ENCODE data around the gene SLC41A3. TPM values are rescaled to one million over a fixed set of nuclear protein-coding genes. Genes with fewer than 3 reads are reported as not detected.

SLC41A3 gene
- total and polyA plus RNA-seq, 2 of the 8 experiments (the other 6 are each of a cell fraction or from before 2014, with no cell fraction given) = 30.2 to 56.4 TPM

GRCh38 chr3:126021702-126022101 is 62.2 kb downstream of the SLC41A3 start:
- Histone ChIP-seq H3K27me3 (replicated peaks in 1 of 4; ENCODE audit: control insufficient read depth in 3 of 4, extremely low read depth in 1 of 4, insufficient read depth in 3 of 4, low read length in 3 of 4) (no peaks in the 10 kb centered on the region), H3K4me3 (ENCODE audit: extremely low read depth in 1 of 4, insufficient read depth in 2 of 4, low read depth in 3 of 4, low read length in 4 of 4) (no peak overlapping the region; a peak in 1 of 8 replicates), H3K56ac (replicated peaks; ENCODE audit: insufficient read length, low read depth, low read length) (no peak overlapping the region), H2BK12ac (ENCODE audit: low read depth, low read length) (no peak overlapping the region), H2BK120ac (replicated peaks; ENCODE audit: low read depth, low read length) (no peak overlapping the region), H4K8ac (ENCODE audit: extremely low read depth, insufficient read depth, low read length) (no peak overlapping the region), H2BK15ac (ENCODE audit: low read length) (no peak overlapping the region), H3K14ac (ENCODE audit: insufficient read length) (no peak overlapping the region), H3K79me1 (ENCODE audit: low read depth, low read length) (no peaks in the 10 kb centered on the region), H3K36me3 (ENCODE audit: control insufficient read depth in 2 of 4, insufficient read depth in 4 of 4, low read length in 3 of 4) (no peaks in the 10 kb centered on the region), H2BK5ac (ENCODE audit: low read depth, low read length) (no peak overlapping the region; the same call in 1 of the 2 replicates), H3K4me2 (ENCODE audit: insufficient read depth in 1 of 2, low read depth in 2 of 2, low read length in 2 of 2) (peak overlapping the region; percentile 27 to 59), H3K79me2 (ENCODE audit: control insufficient read depth in 1 of 2, insufficient read depth in 2 of 2, low read length in 2 of 2) (no peaks in the 10 kb centered on the region), H3K23me2 (ENCODE audit: low read depth, low read length) (no peaks in the 10 kb centered on the region), H4K20me1 (replicated peaks in 1 of 2; ENCODE audit: control insufficient read depth in 1 of 2, insufficient read depth in 2 of 2, low read length in 2 of 2) (no peaks in the 10 kb centered on the region), H3K4me1 (replicated peaks in 1 of 4; ENCODE audit: control insufficient read depth in 3 of 4, insufficient read depth in 4 of 4, low read length in 3 of 4) (peaks cover 0 to 14% (median 2%) of the 10 kb centered on the region in 4 experiments; a peak in 4 of 7 replicates), H3K18ac (ENCODE audit: extremely low read depth, low read length) (no peak overlapping the region), H2BK20ac (ENCODE audit: low read length) (no peak overlapping the region), H3K27ac (ENCODE audit: low read depth, low read length) (no peak overlapping the region), H2AK5ac (ENCODE audit: low read depth, low read length) (no peak overlapping the region), H3K9me3 (ENCODE audit: insufficient read depth in 2 of 2, low read depth in 1 of 2, low read length in 1 of 2) (peaks cover 0 to under 1% of the 10 kb centered on the region in 2 experiments; a peak in 1 of 4 replicates), H3K23ac (ENCODE audit: insufficient read length) (no peak overlapping the region), H4K91ac (replicated peaks; ENCODE audit: insufficient read length, low read length) (no peak overlapping the region), H4K5ac (ENCODE audit: insufficient read length, low read depth, low read length) (no peak overlapping the region), H2AFZ (ENCODE audit: low read length) (no peak overlapping the region), H3K9ac (replicated peaks in 1 of 4; ENCODE audit: extremely low read depth in 1 of 4, low read depth in 3 of 4, low read length in 3 of 4) (no peak overlapping the region), H3K4ac (replicated peaks; ENCODE audit: insufficient read length, low read depth, low read length) (no peak overlapping the region)
- FAIRE-seq (no peak), DNase-seq (ENCODE audit: low read depth in 1 of 2, low spot score in 2 of 2) (peak in 1 of 2 experiments; percentile 19)
- ChIA-PET POLR2A (ENCODE audit: partially characterized antibody) (interaction anchor here (1.1 to 1.5 kb wide), 2 partner anchors 18 to 31 kb away, joined by 3 to 5 read pairs; no protein-coding TSS in a partner anchor), CTCF (ENCODE audit: partially characterized antibody) (interaction anchor here (1.1 kb wide), 1 partner anchor 17 kb away, joined by 3 read pairs; no protein-coding TSS in a partner anchor)
- 25% methylated on average over 1 of the region's 1 CpG; no CpG with 5 or more reads in 1 of the 2 experiments for WGBS, 2 experiments (ENCODE audit: extremely low coverage in 1 of 2, insufficient coverage in 1 of 2, insufficient read length in 1 of 2, insufficient replicate concordance in 2 of 2, low coverage in 1 of 2, low lambda C conversion rate in 2 of 2, missing lambda C conversion rate in 1 of 2)
- TF ChIP-seq NANOG (IDR thresholded peaks at IDR 0.05; ENCODE audit: insufficient read depth, low read depth, low read length, poor library complexity, severe bottlenecking) (peak; percentile 38), JUN (IDR thresholded peaks at IDR 0.05; ENCODE audit: low read depth, low read length) (no peak)
